Astrocyte (in vitro differentiated cells and primary cell): ENCODE data around the gene MBL2. TPM values are rescaled to one million over a fixed set of nuclear protein-coding genes. Genes with fewer than 3 reads are reported as not detected.

Experiments
- DNase-seq: peaks from one replicate; pipeline ENCODE4 v3.0.0-alpha.2; 2010; ENCODE audit warnings: low read depth
- FAIRE-seq: peaks from 2 replicates; lab custom pipeline; 2011; peaks lifted over from hg19 to GRCh38; lab: Jason Lieb, UNC
- H2AFZ ChIP-seq: 2 replicates; pipeline ENCODE4 v1.6.0; 2012; ENCODE audit warnings: low read depth, low read length, inconsistent platforms
- H3K27ac ChIP-seq: 2 replicates; pipeline ENCODE4 v1.5.1; 2011; ENCODE audit warnings: low read depth, low read length, inconsistent platforms
- H3K27me3 ChIP-seq: 2 replicates; pipeline ENCODE4 v1.6.0; 2011; ENCODE audit warnings: low read length, inconsistent platforms; ENCODE audit not compliant: insufficient read depth
- H3K36me3 ChIP-seq: 2 replicates; pipeline ENCODE4 v1.5.1; 2011; ENCODE audit warnings: low read length, inconsistent platforms; ENCODE audit not compliant: insufficient read depth
- H3K4me1 ChIP-seq: 2 replicates; pipeline ENCODE4 v1.5.1; 2011; ENCODE audit warnings: low read length, inconsistent platforms; ENCODE audit not compliant: insufficient read depth
- H3K4me2 ChIP-seq: 2 replicates; pipeline ENCODE4 v1.6.0; 2012; ENCODE audit warnings: low read length, inconsistent platforms
- H3K4me3 ChIP-seq: 2 replicates; pipeline ENCODE4 v1.5.1; 2011; ENCODE audit warnings: low read depth, mild to moderate bottlenecking, low read length, inconsistent platforms; ENCODE audit not compliant: insufficient read depth
- H3K79me2 ChIP-seq: 2 replicates; pipeline ENCODE4 v1.6.0; 2012; ENCODE audit warnings: mild to moderate bottlenecking, low read length, inconsistent platforms; ENCODE audit not compliant: insufficient read depth
- H3K9ac ChIP-seq: 2 replicates; pipeline ENCODE4 v1.6.0; 2012; ENCODE audit warnings: mild to moderate bottlenecking, low read length, inconsistent platforms
- H3K9me3 ChIP-seq: 2 replicates; pipeline ENCODE4 v1.5.1; 2012; ENCODE audit warnings: low read depth, mild to moderate bottlenecking, low read length, inconsistent platforms; ENCODE audit not compliant: insufficient read depth
- H4K20me1 ChIP-seq: 2 replicates; pipeline ENCODE4 v1.6.0; 2012; ENCODE audit warnings: low read length, inconsistent platforms; ENCODE audit not compliant: insufficient read depth
- H3K27ac Mint-ChIP-seq: one replicate; pipeline ENCODE4 v1.8.0; 2021; ENCODE audit warnings: mild to moderate bottlenecking, mixed read lengths; ENCODE audit not compliant: unreplicated experiment
- H3K27me3 Mint-ChIP-seq: one replicate; pipeline ENCODE4 v1.8.0; 2021; ENCODE audit warnings: low read depth, mixed read lengths; ENCODE audit not compliant: unreplicated experiment
- H3K36me3 Mint-ChIP-seq: one replicate; pipeline ENCODE4 v1.8.0; 2021; ENCODE audit warnings: low read depth, mixed read lengths; ENCODE audit not compliant: unreplicated experiment
- H3K4me1 Mint-ChIP-seq: one replicate; pipeline ENCODE4 v1.8.0; 2021; ENCODE audit warnings: low read depth, mixed read lengths; ENCODE audit not compliant: unreplicated experiment
- H3K4me3 Mint-ChIP-seq: one replicate; pipeline ENCODE4 v1.8.0; 2021; ENCODE audit warnings: mild to moderate bottlenecking, moderate library complexity, mixed read lengths; ENCODE audit not compliant: unreplicated experiment
- H3K9me3 Mint-ChIP-seq: one replicate; pipeline ENCODE4 v1.8.0; 2021; ENCODE audit warnings: mild to moderate bottlenecking, mixed read lengths; ENCODE audit not compliant: unreplicated experiment
- EZH2 ChIP-seq: IDR thresholded peaks from 2 replicates; pipeline ENCODE4 v1.6.1; 2012; ENCODE audit warnings: mild to moderate bottlenecking, low read length, inconsistent platforms; ENCODE audit not compliant: insufficient read depth
- total RNA-seq: library from RNA; stranded (reverse); gene quantifications from 2 replicates; pipeline ENCODE4 v1.2.1, GENCODE V29; 2021
- TF ChIP-seq, protein P1 (sequence below): IDR thresholded peaks from 2 replicates; pipeline ENCODE4 v1.5.1; 2011; ENCODE audit warnings: low read depth, mild to moderate bottlenecking, inconsistent platforms, low read length, moderate library complexity; ENCODE audit not compliant: insufficient read depth

Gene MBL2
- total RNA-seq, 1 donor from 2014 or later, result not detected

DNA sequence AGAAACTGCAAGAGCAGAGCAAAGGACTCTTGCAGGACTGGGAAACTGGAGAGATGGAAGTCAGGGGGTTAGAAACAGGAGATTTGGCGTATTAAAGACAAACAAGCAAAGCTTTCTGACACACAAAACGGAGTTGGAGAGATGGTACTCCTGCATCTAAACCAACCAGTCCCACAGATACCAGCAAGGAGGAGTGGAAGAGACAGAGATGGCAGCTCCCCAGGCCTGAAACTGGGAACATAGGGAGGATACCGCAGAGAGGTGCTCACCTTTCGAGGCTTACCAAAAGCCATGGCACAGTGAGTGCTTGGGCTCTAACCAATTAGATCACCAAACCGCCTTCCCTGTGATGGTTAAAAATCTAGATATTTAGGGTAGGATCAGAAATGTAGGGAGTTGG, 4.8 kb upstream of the MBL2 start:
- DNase-seq (no peak), FAIRE-seq (no peak)
- H3K79me2 ChIP-seq, result no peaks in the 10 kb centered on the region
- no peaks in the 10 kb centered on the region for H4K20me1 ChIP-seq
- Mint-ChIP-seq H3K27me3 (peaks cover 3% of the 10 kb centered on the region), H3K4me3 (no peak overlapping the region), H3K36me3 (no peaks in the 10 kb centered on the region), H3K4me1 (no peaks in the 10 kb centered on the region), H3K27ac (no peak overlapping the region), H3K9me3 (no peaks in the 10 kb centered on the region)
- H3K27me3 ChIP-seq, result peaks cover 5% of the 10 kb centered on the region
- no peak overlapping the region for H3K27ac ChIP-seq
- peaks cover 5% of the 10 kb centered on the region for H3K4me1 ChIP-seq
- no peaks in the 10 kb centered on the region for H3K36me3 ChIP-seq
- H3K4me3 ChIP-seq, result no peak overlapping the region
- H3K9me3 ChIP-seq, result no peaks in the 10 kb centered on the region
- H3K9ac ChIP-seq, result no peak overlapping the region
- H2AFZ ChIP-seq, result no peak overlapping the region
- TF ChIP-seq, protein P1, sequence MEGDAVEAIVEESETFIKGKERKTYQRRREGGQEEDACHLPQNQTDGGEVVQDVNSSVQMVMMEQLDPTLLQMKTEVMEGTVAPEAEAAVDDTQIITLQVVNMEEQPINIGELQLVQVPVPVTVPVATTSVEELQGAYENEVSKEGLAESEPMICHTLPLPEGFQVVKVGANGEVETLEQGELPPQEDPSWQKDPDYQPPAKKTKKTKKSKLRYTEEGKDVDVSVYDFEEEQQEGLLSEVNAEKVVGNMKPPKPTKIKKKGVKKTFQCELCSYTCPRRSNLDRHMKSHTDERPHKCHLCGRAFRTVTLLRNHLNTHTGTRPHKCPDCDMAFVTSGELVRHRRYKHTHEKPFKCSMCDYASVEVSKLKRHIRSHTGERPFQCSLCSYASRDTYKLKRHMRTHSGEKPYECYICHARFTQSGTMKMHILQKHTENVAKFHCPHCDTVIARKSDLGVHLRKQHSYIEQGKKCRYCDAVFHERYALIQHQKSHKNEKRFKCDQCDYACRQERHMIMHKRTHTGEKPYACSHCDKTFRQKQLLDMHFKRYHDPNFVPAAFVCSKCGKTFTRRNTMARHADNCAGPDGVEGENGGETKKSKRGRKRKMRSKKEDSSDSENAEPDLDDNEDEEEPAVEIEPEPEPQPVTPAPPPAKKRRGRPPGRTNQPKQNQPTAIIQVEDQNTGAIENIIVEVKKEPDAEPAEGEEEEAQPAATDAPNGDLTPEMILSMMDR, result no peak
- TF ChIP-seq EZH2, result no peak
- no peak overlapping the region for H3K4me2 ChIP-seq

DNA sequence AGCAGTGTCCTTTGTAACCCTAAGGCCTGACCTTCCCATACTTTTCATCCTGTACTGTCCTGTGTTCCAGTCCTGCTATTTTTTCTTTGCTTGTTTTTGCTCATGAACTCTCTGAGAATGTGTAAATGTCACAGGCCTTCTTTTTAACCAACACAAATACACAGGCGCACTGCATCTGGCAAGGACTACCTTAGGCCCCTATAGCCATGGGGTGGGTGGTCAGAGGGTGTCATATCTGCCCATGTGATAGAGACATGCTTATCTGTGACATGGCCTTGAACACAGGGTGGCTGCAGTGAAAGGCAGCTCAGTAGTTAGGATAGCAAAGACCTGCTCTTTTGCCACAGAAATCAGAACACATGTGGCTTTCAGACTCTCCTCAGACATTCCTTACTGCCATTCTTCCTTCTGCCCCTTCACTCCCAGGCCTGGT, 3.9 kb upstream of the MBL2 start:
- Histone ChIP-seq H3K79me2 (no peaks in the 10 kb centered on the region), H3K4me3 (no peak overlapping the region), H3K27ac (no peak overlapping the region), H3K4me2 (no peak overlapping the region), H3K4me1 (peaks cover 5% of the 10 kb centered on the region), H3K9me3 (no peaks in the 10 kb centered on the region), H3K36me3 (no peaks in the 10 kb centered on the region), H4K20me1 (no peaks in the 10 kb centered on the region), H2AFZ (no peak overlapping the region), H3K9ac (no peak overlapping the region), H3K27me3 (peaks cover 5% of the 10 kb centered on the region)
- peaks cover 3% of the 10 kb centered on the region for H3K27me3 Mint-ChIP-seq
- DNase-seq, result no peak
- no peak for TF ChIP-seq EZH2
- TF ChIP-seq, protein P1, result no peak
- FAIRE-seq, result no peak
- no peaks in the 10 kb centered on the region for H3K4me1 Mint-ChIP-seq
- H3K36me3 Mint-ChIP-seq, result no peaks in the 10 kb centered on the region
- no peak overlapping the region for H3K27ac Mint-ChIP-seq
- H3K4me3 Mint-ChIP-seq, result no peak overlapping the region
- H3K9me3 Mint-ChIP-seq, result no peaks in the 10 kb centered on the region

DNA sequence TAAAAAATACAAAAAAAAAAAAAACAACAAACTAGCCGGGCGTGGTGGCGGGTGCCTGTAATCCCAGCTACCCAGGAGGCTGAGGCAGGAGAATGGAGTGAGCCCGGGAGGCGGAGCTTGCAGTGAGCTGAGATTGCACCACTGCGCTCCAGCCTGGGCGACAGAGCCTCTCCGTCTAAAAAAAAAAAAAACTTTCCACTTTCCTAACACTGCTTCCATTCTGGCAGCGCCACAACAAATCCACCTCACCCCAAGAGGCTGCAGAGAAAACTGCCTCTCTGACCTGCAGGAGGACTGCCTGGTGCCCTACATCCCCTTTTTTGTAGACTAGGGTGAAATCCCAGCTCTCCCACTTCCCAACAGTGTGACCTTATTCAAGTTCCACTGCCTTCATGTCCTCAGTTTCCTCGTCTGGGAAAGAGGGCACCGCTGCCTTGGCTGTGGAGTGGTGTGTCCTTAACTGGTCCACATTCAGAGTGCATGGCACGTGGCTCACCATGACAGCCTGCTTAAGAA, 2.6 kb upstream of the MBL2 start:
- Histone ChIP-seq H3K36me3 (no peaks in the 10 kb centered on the region), H3K4me3 (no peak overlapping the region), H3K4me1 (peaks cover 5% of the 10 kb centered on the region), H3K27ac (no peak overlapping the region), H2AFZ (no peak overlapping the region), H3K9ac (no peak overlapping the region), H3K79me2 (no peaks in the 10 kb centered on the region), H3K9me3 (no peaks in the 10 kb centered on the region), H4K20me1 (no peaks in the 10 kb centered on the region), H3K4me2 (no peak overlapping the region), H3K27me3 (peaks cover 5% of the 10 kb centered on the region)
- peaks cover 3% of the 10 kb centered on the region for H3K4me1 Mint-ChIP-seq
- H3K27me3 Mint-ChIP-seq, result peaks cover 3% of the 10 kb centered on the region
- H3K9me3 Mint-ChIP-seq, result no peaks in the 10 kb centered on the region
- DNase-seq, result no peak
- no peaks in the 10 kb centered on the region for H3K36me3 Mint-ChIP-seq
- FAIRE-seq, result no peak
- TF ChIP-seq, protein P1, result no peak
- no peak for TF ChIP-seq EZH2
- H3K4me3 Mint-ChIP-seq, result no peak overlapping the region
- H3K27ac Mint-ChIP-seq, result no peak overlapping the region
